HG03565 (cell line): ENCODE data around the gene ACO2.
A peak's percentile ranks its signal among the peaks of the same experiment; 100 is the strongest.
"Not testable (repeated sequence)": the region's sequence is repeated elsewhere in the genome, so short reads cannot be mapped to it uniquely, and the experiment has no call there.

Source experiments
- ATAC-seq: cut with Tn5 transposase; IDR thresholded peaks from one replicate; pipeline ENCODE4 v1.9.1; 2021; ENCODE audit warnings: mild to moderate bottlenecking, moderate library complexity; ENCODE audit not compliant: unreplicated experiment

The ACO2 gene

DNA sequence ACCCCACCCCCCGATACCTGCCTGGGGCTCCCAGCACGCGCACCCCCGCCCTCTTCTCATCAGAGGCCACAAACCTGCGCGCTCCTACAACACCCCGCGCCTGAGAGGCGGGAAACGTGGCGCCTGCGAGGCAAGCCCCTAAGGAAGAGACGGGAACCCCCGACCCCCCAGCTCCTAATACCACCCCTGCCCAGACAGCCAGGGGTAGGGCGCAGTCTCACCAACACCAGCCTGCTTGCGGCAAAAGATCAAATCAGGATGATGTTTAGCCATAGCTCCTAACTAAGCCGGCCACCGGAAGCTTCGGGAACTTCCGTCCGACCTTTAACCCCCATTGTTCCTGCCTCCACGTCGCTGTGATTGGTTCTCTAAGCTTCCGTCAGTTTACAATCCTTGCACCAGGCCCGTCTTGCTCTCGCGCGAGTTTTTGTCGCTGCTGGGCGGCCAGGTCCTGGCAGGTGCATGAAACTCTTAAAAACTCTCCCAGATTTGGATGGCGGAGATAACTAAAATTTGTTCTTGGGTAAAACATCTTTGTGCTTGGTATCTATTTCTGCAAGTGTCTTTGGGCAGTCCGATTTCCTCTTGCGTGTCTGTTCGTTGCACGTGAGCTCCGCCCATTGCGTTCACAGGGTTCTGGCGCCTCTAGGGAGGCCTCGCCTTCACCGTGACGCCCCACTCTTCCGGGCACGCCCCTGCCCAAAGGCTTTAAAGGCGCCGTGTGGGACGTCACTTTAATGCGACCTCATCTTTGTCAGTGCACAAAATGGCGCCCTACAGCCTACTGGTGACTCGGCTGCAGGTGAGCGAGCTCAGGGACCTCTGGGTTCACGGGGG lies at the start of gene ACO2, which contains the start of gene PHF5A:
Gene ACO2 (plus strand): TSS at position 737 of the 837 bp plus-strand sequence. CDS start 30 bp downstream, at position 767.
Gene PHF5A (minus strand): TSS at position 312 of the 837 bp plus-strand sequence. CDS start 39 bp downstream, at position 273.
- ATAC-seq = peak; percentile 75

DNA sequence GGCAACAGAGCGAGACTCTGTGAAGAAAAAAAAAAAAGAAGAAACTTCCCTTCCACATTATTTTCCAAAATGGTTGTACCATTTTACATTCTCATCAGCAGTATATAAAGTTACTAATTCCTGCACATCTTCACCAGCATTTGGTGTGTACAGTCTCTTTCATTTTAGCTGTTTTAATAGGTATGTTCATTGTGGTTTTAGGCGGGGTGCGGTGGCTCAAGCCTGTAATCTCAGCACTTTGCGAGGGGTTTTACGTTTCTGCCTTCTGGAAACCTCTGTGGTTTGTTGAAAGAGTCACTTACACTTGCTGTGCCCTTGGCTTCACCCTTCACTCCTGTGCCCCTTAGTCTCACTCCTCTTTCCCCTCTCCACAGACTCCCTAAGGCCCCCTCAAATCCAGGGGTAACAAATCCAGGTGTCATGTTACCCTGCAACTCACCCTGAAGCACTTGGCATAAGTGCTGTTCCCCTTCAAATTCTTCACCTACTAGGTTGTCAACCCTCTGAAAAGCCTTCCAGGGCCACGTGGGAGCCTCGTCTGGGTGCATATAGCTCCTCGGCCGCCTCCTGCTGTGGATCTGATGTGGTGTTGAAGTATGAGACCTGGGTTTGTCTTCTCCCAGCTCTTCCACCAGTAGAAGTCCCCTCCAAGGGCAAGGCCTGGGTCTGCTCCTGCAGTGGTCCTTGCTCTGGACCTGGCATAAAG lies 43.1 kb upstream of the ACO2 start:
- no peak for ATAC-seq

- no peak for ATAC-seq
Observed at GRCh38 chr22:41429232-41429950, 39.5 kb upstream of the ACO2 start.

- ATAC-seq = no peak
Observed at GRCh38 chr22:41429951-41430332, 39.0 kb upstream of the ACO2 start.

- no peak for ATAC-seq
Observed at GRCh38 chr22:41431656-41432055, 37.3 kb upstream of the ACO2 start.

- ATAC-seq = not testable (repeated sequence)
Observed at GRCh38 chr22:41433480-41433879, 35.4 kb upstream of the ACO2 start.

DNA sequence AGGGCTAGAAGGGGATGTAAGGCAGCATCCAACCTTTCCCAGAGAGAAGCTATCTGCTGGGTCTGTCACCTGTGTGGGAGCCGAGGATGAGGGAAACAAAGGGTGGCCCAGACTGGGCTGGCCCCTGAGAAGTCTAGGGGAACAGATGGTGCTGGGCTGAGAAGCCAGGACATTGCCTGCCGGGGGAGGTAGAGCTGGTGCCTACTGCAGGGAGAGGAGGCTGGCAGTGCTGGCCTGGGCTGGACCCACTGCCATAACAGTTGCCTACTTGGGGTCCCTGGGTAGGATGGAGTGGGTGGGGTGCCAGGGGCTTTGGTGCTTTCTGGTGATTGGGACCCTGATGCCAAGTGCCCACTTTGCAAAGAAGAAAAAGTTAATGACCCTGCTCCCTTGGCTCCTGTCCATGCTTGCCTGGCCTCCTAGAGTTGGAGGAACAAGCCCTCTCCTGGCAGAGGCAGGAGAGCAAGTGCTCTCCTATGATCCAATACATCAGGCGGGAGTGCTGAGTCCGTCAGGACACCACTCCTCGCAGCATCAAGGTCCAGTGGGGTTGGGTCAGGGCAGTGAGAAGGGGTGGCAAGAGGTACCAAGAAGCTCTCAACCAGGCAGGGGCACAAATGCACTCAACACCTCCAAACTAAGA lies 34.4 kb upstream of the ACO2 start:
- ATAC-seq = not testable (repeated sequence)

DNA sequence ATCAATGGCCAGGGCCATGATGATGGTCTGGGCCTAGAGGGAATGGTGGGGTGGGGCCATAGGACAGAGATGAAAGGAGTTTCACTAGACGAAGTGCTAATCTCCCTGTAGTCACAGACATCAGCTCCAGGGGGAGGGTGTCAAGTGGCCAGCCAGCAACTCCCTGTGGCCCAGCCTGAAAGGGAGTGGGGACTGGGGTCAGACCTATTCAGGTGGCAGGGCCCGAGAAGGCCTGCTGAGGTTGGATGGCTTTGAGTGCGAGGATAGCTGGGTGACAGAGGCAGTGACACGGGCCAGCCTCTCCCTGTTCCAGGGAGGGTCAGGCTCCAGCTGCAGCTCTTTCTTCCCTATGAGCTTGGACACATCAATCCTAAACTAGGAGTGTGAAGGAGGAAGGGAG lies 33.4 kb upstream of the ACO2 start:
- no peak for ATAC-seq

DNA sequence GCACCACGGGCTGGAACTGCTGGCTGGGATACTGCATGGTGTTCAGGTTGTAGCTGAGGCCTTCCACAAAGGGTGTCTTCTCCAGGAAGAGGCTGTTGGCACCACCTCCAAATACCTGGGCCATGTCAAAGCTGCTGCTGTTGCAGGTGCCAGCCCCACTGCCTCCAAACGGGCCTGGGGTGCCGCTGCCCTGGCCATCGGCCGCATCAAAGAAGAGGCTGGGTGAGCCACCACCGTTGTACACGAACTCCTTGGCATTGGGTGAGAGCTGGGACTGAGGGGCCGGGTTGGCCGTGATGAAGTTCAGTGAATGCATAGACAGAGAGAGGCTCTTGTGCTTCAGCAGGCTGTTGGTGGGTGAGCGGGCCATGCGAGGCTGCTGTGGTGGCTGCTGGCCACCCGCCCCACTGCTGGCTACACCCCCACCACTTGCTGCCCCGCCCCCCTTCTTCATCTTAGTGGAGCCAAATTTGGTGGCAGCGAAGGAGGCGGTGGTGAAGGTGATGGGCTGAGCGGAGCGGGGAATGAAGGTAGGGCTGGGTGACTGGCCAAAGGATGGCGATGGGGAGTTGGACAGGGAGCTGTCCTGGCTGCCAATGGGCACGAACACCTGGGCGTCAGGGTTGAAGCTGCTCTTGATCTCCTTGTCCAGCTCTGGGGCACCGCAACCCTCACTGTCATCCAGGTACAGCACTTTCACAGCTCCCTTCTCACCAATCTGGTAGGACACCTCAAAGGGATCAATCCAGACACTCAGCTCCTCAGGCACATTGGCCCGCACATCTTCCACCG lies 32.4 kb upstream of the ACO2 start:
- no peak for ATAC-seq

GRCh38 chr22:41437198-41437597 lies 31.7 kb upstream of the ACO2 start:
- ATAC-seq = no peak

DNA sequence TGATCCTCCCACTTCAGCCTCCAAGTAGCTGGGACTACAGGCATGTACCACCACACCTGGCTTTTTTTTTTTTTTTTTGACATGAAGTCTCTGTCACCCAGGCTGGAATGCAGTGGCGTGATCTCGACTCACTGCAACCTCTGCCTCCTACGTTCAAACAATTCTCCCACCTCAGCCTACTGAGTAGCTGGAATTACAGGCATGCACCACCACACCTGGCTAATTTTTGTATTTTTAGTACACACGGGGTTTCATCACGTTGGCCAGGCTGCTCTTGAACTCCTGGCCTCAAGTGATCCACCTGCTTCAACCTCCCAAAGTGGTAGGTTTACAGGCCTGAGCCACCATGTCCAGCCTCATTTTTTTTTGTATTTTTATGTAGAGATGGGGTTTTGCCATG lies 28.4 kb upstream of the ACO2 start:
- ATAC-seq = not testable (repeated sequence)

DNA sequence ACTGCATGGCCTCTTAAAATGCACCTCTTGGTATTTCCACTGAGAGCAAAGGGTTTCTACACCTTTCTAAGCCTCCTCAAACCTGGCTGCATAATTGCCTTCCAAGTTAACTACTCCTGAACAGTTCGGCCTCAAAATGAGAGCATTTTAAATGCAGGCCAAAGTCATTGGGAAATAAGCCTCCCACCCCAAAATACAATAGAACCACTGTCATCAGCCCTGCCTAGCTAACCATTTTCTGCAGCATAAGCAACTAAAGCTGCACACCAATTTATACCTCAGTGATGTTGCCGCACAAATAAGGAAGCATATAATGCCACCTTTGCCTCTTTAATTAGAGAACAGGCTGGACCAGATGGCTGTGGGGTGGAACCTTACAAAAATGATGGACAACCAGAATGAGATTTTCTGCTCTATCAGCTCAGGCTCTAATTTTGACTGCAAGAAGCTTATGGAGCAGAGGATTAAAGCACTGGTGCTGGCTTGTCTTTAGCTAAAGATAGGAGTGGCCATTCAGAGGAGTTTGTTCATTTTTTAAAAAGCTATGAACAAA lies 26.6 kb upstream of the ACO2 start:
- no peak for ATAC-seq

DNA sequence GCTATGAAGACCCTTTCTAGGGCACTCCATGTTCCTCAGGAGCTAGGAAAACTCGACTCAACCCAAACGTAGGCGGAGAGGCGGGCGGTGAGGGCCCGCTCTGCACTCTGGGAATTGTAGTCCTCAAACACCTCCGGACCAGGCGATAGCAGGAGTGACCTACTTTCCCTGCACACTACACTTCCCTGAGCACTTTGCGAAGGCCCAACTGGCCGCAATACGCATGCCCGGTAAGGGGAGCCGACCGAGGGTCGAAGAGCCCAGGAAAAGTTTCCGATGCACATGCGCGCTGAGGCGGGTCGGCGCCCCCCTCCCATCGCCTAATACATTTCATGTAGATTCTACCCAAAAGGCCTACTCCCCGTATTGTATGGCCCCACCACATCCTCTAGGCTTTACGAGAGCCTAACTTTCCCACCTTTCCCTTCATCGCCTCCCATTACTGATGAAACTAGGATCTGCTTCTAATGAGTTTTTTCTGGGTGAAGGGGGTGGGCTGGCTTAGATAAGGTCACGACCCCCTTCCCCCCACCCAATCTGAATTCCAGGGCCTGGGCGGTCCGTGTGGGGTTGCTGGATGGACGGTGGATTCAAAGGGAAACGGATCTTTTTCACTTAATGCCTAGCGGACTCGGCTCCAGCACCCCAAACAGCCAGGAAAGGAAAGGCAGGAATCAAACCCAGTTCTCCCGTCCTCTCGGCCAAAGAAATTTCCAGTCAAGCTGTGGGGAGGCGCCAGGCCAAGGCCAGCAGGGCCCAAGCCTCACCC lies 24.4 kb upstream of the ACO2 start:
- peak; percentile 40 for ATAC-seq

- ATAC-seq = no peak
Observed at GRCh38 chr22:41445129-41446056, 23.5 kb upstream of the ACO2 start.

GRCh38 chr22:41446057-41446501 lies 22.8 kb upstream of the ACO2 start:
- ATAC-seq = no peak

GRCh38 chr22:41446639-41447434 lies 22.1 kb upstream of the ACO2 start, which contains the start of gene TOB2:
Gene TOB2 (minus strand): TSS chr22:41446801. CDS start chr22:41437345, 9,456 bp downstream.
- peak; percentile 26 for ATAC-seq
